GM18867 (cell line): Measurements from ENCODE around the gene IL9.

Experiments
- ATAC-seq: cut with Tn5 transposase; IDR thresholded peaks from one replicate; pipeline ENCODE4 v1.9.1; 2021; ENCODE audit warnings: mild to moderate bottlenecking, moderate library complexity; ENCODE audit not compliant: unreplicated experiment

IL9 gene

DNA sequence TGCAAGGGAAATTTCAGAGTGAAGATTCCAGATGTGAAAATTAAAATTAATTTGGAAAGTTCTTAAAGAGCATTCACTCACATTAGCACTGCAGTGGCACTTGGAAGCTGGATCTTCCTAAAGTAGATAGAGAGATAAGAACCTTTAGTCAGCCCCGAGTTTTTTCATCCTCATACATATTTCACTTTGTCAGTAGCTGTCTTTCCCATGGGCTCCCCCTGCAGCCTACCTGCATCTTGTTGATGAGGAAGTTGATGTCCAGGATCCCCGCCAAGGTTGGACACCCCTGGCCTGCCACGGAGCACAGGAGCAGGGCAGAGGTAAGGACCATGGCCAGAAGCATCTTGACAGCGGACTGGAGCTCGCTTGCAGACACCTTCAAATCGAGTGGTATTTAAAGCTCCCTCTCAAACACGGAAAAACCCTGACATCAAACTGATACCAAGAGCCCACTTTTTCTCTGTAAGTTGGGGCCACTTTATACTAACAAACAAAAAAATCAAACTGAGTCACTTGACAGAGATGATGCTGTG is at the start of gene IL9:
TSS of gene IL9 (minus strand) at position 368 of the 533 bp plus-strand sequence. CDS start at position 343, 25 bp downstream.
- ATAC-seq = no peak

DNA sequence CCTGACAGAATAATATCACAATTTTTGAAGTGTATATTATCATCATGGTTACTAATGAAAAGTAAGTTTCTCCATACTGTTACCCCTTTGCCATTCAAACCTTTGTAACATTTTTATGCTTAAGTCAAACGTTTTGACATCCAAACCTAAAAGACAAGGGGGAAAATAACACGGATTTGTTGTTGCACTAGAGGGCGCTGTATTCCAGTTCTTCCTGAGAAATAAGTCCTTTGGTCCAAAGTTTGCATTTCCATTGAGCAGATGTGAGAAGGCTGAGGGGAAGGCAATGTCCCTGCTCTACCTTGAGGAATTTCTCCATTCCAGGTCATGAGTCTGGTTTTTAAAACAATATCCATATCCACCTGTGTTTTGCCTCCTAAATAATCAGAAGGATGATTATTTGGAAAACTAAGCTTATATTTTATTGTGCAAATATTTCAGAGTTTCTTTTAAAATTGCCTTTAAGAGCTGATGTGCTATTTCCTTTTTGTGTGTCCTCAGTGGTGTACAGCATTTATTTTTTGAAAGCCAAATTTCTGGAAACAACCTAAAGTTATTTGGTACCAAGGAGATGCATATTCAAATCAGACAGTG is 49.4 kb upstream of the IL9 start:
- ATAC-seq = no peak

DNA sequence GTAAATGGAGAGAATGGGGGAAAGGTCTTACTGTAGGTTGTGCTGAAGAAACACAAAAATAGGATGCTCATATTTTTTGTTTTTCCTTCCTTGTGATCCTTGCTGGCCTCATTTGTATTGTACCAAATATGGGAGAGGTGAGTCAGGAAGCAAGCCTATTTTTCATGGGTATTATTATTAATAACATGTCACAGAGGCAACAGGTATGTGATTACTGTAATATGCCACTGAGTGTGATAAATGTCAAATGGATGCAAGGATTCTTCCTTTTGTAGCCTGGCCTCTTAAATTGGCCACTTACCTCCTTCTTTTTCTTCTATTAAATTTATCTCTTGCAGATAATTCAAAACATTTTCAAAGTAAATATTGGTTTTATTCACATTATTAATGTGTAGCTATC is 48.9 kb upstream of the IL9 start:
- no peak for ATAC-seq

DNA sequence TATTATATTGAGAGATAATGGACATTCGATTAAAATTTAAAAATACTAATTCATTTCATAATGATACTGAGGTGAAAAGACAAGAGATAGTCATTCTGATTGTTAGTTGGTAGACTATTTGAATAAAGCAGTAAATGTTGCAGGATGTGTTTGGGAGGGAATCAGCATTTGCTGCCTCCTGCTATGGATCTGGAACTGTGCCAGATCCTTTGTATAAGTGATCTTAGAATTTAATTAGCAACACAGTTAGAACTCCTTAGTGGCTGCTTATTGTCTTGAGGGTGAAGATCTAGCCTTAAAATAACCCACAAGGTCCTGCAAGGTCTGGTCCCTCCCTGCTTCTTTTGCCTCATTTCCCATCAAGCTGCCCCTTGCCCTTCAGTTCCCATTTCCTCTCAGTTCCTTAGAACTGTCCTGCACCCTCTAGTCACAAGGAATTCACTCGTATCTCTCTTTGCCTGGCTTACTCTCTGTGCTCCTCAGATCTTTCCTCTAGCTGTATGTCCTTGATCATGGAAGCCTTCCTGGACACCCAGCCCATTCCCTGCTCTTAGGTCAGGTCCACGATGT is 46.6 kb upstream of the IL9 start:
- ATAC-seq = no peak

DNA sequence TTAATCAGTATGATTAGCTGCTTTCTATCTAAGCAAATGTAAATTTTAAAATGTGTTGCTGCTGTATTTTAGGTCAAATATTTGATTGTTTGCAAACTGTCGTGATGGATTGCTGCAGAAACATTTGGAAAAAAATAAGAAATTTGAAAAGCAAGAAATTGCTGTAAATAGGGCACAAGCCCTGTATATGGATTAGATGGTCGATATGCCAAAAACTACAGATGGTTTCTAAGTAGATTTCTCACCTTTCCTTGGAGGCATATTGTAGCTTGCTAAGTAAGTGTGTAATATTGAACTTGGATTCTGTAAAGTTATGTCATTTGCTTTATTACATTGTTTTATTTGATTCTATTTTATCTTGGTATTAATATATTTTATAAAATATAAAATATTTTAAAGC is 46.1 kb upstream of the IL9 start:
- ATAC-seq = no peak

DNA sequence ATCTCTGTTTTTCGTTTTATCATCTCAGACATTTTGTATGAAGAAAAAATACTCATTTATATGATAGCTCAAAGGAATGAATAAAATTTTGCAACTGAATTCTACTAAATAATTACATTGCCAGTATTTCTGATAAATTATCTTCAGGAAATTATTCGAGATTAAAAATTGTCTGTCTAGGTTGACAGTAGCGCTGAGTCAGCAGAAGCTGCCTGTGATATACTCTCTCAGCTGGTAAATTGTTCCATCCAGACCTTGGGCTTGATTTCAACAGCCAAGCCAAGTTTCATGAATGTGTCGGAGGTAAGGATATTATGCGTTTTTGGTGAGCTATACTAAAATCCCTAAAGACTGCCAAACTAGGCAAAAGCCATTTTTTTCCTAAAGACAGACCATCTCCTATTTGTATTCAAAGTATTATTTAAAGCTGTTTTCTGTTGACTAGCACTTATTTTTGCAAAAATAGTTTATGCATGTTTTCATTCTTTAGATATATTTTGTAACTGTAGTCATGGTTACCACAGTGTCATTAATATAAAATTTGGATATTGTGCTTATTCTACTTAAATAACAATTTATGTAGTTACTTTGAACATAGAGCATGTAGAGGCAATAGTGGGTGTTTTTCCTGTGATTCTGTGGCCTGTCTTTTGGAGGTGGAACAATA is 41.7 kb upstream of the IL9 start:
- ATAC-seq = no peak

DNA sequence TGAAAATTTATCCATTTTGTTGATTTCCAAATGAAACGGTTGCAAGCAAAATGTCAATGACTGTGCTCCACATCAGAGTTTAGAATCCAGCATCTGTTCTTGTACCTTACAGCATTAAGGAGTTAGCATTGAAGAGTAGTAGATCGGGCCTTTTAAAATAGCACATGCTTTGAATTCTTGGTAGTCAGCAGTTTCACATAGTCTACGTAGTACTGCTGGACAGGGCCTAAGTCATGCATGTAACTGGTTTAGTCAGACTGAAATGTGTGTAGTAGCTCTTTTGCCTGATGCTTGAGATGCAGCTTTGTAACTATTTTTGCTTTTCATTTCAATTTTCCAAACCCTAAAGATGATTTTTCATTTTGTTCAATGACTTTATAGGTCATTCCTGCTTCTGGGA is 39.3 kb upstream of the IL9 start:
- ATAC-seq = no peak

DNA sequence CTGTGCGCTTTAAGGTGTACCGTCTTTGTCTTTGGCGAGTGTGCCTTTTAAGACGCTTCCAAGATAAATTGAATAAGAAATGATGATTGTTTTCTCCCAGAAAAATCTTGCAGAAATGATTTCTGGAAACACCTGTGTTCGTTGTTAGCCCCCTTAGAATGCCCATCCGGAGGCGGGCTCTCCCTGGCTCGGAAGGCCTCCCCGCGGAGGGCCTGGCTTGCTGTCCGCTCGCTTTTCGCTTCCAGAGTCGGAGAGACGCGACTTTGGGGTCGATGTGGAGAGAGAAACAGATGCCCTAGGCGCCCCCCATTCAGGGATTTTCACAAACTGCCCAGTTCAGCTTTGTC is 35.3 kb upstream of the IL9 start:
- ATAC-seq = no peak

DNA sequence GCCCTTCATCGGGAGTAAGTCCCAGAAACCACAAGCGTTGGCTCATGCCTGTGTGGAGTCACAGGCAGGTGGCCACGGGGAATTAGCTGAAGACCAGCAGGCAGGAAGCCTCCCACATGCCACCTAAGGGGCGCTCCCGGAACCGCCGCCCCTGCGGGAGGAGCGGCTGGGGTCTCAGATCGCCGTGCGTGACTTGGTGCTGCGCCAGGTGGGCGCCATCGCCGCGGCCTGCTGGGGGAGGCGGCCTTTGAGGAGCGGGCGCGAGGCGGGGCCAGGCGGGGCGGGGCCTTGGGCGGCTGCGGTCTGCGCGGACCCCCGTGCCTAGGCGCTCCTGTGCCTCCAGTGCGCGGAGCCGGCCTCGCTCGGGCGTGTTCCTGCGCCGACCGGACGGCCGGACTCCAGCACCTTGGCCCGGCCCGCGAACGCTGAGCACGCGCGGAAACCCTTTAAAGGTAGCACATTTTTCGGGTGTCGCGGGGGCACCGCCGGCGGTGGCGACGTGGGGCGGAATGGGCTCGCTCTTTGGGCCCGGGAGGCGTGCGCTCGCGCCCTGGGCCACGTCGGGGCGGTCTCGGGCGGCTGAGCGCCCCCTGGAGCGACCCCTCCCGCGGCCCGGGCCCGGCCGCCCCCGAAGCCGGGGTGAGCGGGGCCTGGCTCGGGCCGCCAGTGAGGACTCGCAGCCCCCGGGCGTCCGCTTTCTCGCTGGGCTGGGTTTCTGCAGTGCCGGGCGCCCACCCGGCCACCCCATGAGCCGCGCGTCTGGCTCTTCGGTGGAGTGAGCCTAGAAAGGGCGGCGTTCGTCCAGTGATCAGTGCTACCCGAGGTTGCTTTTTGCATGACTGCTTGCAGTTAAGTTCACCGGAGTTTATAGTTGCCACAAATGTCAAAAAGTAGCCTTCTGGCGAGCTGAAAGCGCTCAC is 34.6 kb upstream of the IL9 start:
- ATAC-seq = no peak

DNA sequence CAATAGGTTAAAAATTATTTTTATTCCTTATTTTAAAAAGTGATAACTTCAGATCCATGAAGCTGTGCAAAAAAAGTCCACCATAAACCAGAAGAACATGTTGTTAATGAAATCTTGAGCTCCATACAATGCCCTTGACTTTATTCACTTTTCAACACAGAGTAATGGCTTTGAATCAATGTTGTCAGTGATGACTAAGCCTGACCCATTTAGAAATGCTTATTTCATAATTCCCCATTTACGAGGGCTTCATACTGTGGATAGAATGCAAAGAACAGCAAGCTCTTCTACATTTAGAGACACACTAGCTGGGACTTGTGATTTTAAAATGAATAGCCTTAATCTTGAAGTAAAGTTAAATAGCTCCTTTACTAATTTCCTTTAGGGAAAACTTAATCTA is 25.7 kb upstream of the IL9 start:
- no peak for ATAC-seq

DNA sequence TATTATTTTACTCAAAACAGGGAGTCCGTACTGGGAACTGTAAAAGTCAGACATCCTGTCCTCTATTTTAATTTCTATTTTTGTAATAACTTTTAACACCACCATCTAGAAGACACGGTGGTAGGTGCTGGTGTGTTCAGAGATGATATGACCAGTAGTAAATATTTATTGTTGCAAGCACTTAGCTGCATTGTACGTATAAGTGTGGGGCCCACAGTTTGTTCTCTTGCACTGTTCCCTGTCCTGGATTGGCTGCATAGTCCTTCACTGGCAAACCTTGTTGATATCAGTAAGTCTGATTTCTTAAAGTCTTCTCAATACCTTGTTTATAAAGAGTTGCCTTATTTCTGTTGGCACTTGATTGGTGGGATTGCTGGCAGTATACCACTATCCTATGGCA is 24.6 kb upstream of the IL9 start:
- no peak for ATAC-seq

DNA sequence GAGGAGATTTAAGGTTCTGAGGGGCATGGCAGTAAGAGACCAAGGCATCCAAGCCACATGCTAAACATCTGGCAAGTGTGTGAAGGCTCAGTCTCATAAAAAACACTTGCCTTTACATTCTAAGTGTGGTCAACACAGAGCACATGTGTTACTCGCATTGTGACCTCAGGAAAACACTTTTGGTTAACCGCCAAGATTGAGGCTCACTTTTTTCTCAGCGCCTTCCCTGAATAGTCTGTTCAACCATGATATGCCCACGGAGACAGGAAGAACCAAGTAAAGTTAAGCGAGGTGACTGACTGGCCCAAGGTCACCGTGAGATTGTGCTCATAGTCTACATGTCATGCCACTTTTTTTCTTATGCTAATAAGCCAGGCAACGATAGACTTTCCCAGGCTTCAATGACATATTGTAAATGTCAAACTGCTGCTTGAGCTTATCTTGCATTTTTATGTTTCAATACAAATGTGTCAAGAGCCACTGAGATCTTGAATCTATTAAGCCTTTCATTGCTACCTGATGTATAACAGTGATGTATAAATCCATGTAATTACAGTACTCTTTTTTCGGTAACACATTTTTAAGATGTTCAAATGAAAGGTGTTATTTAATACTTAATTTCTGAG is 21.1 kb upstream of the IL9 start:
- peak; percentile 61 for ATAC-seq

DNA sequence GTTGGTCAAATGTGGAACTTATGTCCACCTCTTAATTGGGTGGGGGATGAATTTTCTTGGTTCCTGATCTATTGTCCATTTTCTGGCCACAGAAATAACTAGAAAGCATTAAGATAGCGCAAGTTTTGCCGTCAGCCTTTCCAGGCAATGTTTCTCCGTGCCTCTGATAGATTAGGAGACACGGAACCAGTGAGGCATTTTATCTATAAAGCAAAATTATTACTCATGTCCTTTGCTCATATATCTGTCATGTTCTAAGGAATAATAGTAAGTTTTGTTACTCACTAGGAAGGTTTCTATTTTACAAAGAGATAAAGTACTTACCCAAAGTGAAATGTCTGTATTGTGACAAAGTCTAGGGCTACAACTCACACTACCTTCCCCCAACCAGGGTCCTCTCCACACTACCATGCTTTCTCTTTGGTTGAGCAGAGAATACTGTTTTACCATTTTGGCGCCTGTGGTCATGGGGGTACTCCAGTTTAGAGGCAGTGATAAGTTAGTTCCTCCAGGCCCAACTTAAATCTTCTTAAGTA is 19.9 kb upstream of the IL9 start:
- ATAC-seq = no peak

DNA sequence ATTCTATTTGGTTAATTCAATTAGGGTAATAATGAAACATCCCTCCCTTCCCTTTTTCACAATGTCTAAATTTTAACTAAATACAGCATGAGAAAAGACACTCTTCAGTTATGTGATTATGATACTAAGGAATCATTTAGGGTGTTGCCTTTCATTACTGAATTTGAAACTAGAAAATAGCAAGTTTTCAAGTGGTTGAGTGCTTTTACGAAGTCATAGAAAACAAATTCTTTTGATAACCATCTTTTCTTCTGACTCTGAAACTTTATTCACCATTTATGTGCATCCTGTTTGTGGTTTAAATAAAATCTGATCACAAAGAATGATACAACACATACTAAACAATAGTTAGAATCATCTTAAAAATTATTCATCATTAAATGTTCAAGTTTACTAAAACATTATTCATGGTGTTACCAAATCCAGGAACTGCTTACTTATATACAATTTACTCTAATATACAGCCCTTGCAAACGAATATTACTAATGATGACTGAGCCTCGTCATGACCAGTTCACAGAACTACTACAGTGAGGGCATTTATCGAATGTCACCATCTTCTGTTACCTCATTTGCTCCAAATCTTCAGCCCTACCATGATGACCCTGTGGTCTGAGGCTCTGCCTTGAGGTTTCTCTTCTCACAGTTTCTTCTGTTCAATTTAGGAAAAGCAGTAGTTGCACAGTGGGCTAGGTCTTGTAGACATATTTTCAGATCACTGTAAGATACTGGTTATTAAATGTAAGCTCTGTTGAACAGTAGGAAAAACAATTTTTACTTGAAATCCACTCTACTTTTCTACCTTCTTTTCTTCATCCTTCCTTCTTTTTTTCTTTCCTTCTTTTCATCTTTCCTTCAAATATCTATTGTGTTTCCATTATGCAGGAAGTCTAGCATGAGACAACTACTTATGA is 18.3 kb upstream of the IL9 start:
- ATAC-seq = no peak

DNA sequence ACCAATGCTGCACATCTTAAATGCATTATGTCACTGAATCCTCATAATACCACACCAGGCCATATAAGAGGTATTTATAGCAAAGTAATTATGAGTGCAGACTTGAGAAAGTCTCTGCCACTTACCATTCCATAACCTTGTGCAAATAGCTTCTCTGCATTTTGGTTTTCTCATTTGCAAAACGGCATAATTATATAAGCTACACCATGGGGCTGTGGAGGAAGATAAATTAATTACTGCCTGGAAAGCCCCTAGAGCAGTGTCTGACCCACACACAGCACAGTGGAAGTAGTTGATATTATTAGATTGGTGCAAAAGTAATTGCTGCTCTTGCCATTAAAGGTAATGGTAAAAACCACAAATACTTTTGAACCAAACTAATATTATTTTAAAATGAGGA is 9.5 kb upstream of the IL9 start:
- ATAC-seq = no peak

DNA sequence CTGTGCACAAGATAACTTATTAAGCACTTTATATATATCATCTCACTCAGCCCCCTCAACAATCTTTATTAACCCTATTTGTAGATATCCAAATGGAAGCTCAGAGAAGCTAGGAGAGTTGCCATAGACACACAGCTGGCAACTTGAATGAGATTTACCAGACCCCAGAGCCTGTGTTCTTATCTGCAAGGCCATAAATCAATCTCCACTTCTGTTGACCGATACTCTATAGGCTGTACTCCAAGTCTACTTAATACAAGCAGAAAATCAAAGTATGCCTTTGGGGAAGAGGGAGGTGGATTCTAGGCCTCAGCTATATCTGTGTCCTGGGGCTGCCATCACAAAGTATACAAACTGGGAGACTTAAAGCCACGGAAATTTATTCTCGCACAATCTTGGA is 6.0 kb upstream of the IL9 start:
- ATAC-seq = no peak

DNA sequence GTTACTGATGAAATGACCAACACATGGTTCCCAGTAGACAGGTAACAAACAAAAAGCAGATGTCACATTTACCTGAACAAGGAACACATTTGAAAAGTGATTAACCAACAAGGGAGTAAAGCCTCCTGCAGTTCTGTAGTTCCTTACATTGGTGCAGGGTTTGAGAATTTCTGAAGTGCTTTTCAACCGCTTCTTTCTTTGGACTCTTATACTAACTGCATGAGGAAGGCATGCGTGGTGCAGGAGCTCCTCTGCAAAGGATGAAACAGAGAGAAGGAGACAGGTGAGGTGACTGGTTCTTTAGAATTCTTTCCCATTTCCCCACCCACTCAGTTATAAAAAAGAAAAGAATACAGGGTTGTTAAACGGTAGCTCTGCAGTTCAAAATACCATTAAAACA is 4.6 kb upstream of the IL9 start:
- no peak for ATAC-seq

DNA sequence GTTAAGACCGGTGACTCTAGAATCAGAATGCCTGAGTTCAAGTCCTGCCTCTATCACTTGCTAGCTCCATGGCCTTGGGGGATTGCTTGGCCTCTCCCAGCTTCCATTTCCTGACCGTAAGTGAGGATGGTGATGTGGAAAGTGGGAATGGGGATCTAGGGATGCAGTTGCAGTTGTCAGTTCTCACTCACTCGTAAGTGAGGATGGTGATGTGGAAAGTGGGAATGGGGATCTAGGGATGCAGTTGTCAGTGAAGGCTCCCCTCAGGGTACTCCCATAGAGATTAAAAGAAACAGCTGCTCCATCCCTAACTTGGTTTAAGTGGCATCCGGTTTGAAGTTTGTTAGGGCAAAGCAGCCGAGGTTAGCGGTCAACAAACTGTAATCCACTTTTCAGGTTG is 3.0 kb upstream of the IL9 start:
- no peak for ATAC-seq

DNA sequence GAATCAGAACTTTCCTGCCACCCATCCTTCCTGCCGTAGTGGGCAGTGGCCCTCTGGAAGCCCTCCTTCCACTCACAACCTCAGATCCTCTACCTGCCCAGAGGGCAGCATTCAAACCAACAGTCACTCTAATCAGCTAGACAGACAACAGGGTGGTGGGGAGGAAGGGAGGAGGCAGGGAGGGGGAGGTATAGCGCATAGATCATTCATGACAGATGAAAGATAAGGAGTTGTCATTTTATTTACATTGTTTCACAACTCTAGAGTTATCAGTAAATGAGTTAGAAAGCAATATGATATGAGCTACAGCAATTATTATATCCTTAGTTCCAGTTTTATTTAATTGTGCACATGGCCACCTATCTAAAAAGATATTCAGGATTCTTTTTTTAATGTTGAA is 852 bp downstream of the IL9 start:
- ATAC-seq = no peak

DNA sequence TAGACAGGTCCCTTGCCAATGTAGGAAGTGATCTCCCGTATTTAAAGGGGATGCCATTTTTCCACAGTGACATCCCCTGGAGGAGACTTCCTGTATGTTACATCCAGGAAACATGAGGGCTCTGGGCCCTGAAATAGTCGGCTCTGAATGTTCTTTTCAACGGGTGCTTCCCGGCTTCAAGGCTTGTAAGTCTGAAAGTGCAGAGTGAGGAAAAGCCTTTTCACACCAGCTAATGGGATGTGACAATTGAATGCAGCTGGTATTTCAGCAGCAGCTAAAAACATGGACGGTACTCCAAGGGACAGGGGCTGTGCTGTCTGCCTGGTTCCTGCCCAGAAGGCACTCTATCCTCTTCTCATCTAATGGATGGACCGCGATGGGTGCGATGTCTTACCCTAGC is 1.4 kb downstream of the IL9 start:
- no peak for ATAC-seq
